Left ventricle myocardium superior (tissue), 1 donor: ENCODE measurements around the gene RGPD5. TPM values are rescaled to one million over a fixed set of nuclear protein-coding genes. Genes with fewer than 3 reads are reported as not detected.
"Not testable (repeated sequence)": the region's sequence is repeated elsewhere in the genome, so short reads cannot be mapped to it uniquely, and the experiment has no call there.

Experiments used
- ATAC-seq: fragments of 200-7000 bp; cut with Tn5 transposase; one replicate; pipeline ENCODE4 v1.9.1; 2020; ENCODE audit warnings: mild to moderate bottlenecking, moderate library complexity
- DNase-seq: peaks from one replicate; pipeline ENCODE4 v3.0.0-alpha.2; 2020
- intact Hi-C: fragments of 100-400 bp; cut with micrococcal nuclease; formaldehyde crosslinking; loops from one replicate; pipeline ENCODE4 v1.11.0; 2022
- long read RNA-seq: library from polyadenylated mRNA; unstranded; transcript quantifications from one replicate; pipeline ENCODE4 v2.0.0, GENCODE V29; 2021
- total RNA-seq: library from RNA; stranded (reverse); fragmentation: NEBNext Ultra II Directional; extraction: Animal tissue kit (Norgen Biotek cat#: 25700); gene quantifications from one replicate; pipeline ENCODE4 v1.2.1, GENCODE V29; 2021
- donor health status: DM: no; HTN: yes; CAD: no; lungs with severe emphysema.

Gene RGPD5
- total RNA-seq = 21.0 TPM
- long read RNA-seq, partial matches to known transcripts = 2 of 5 reads
- long read RNA-seq, other reads (novel, unspliced or antisense) = 3 of 5 reads

- intact Hi-C loops = not testable (repeated sequence)
Observed at GRCh38 chr2:109794074-109794737, at the start of gene RGPD5. Gene RGPD5, plus strand, starts transcription at chr2:109794305. Its CDS starts 161 bp downstream, at chr2:109794466.

GRCh38 chr2:109751572-109751971 is 42.5 kb upstream of the RGPD5 start:
- DNase-seq, ATAC-seq, intact Hi-C loops: not testable (repeated sequence)

More at GRCh38 chr2:109794074-109794737, at the start of gene RGPD5:
- peak; percentile 7 for DNase-seq
- peak; percentile 98 for ATAC-seq

GRCh38 chr2:109757163-109757824 is 36.8 kb upstream of the RGPD5 start:
- intact Hi-C loops, DNase-seq, ATAC-seq: not testable (repeated sequence)

GRCh38 chr2:109760265-109761042 is 33.7 kb upstream of the RGPD5 start:
- intact Hi-C loops, DNase-seq: not testable (repeated sequence)
- peak; percentile 75 for ATAC-seq

GRCh38 chr2:109761043-109761454 is 33.1 kb upstream of the RGPD5 start:
- peak; percentile 38 for ATAC-seq
- intact Hi-C loops, DNase-seq: not testable (repeated sequence)

- DNase-seq, ATAC-seq, intact Hi-C loops: not testable (repeated sequence)
Observed at GRCh38 chr2:109761976-109762375, 32.1 kb upstream of the RGPD5 start.

GRCh38 chr2:109766074-109766473 is 28.0 kb upstream of the RGPD5 start:
- ATAC-seq, intact Hi-C loops: not testable (repeated sequence)
- DNase-seq = peak; percentile 4

GRCh38 chr2:109766886-109767578 is 27.1 kb upstream of the RGPD5 start:
- DNase-seq, intact Hi-C loops, ATAC-seq: not testable (repeated sequence)

GRCh38 chr2:109768934-109769333 is 25.2 kb upstream of the RGPD5 start:
- ATAC-seq, intact Hi-C loops, DNase-seq: not testable (repeated sequence)

- intact Hi-C loops, ATAC-seq, DNase-seq: not testable (repeated sequence)
Observed at GRCh38 chr2:109779118-109779517, 15.0 kb upstream of the RGPD5 start.

GRCh38 chr2:109781147-109781816 is 12.8 kb upstream of the RGPD5 start:
- DNase-seq, ATAC-seq, intact Hi-C loops: not testable (repeated sequence)

- ATAC-seq = peak; percentile 89
- DNase-seq, intact Hi-C loops: not testable (repeated sequence)
Observed at GRCh38 chr2:109782446-109782993, 11.6 kb upstream of the RGPD5 start.

- ATAC-seq, intact Hi-C loops, DNase-seq: not testable (repeated sequence)
Observed at GRCh38 chr2:109791530-109792279, 2.4 kb upstream of the RGPD5 start.

- DNase-seq, intact Hi-C loops: not testable (repeated sequence)
- peak; percentile 61 for ATAC-seq
Observed at GRCh38 chr2:109792659-109793058, 1.4 kb upstream of the RGPD5 start.

GRCh38 chr2:109871129-109871751 is 77.1 kb downstream of the RGPD5 start:
- ATAC-seq = peak; percentile 58
- intact Hi-C loops, DNase-seq: not testable (repeated sequence)

GRCh38 chr2:109876625-109877024 is 82.5 kb downstream of the RGPD5 start:
- ATAC-seq, DNase-seq, intact Hi-C loops: not testable (repeated sequence)

GRCh38 chr2:109882112-109882511 is 88.0 kb downstream of the RGPD5 start:
- DNase-seq, intact Hi-C loops, ATAC-seq: not testable (repeated sequence)
